ENCODE measurements around the gene FAAP100.

The FAAP100 gene

GRCh38 chr17:81580481-81580880 is 28.3 kb upstream of the FAAP100 start:
- Histone ChIP-seq H3F3A (ENCODE audit: low read depth) (no peaks in the 10 kb centered on the region), H3K4me2 (ENCODE audit: low read depth, low read length, poor library complexity, severe bottlenecking) (no peak overlapping the region), H3K27me3 (ENCODE audit: insufficient read depth, low read length, poor library complexity, severe bottlenecking) (no peaks in the 10 kb centered on the region), H3K9ac (ENCODE audit: low read depth, low read length, poor library complexity, severe bottlenecking) (no peak overlapping the region), H3K9me2 (replicated peaks; ENCODE audit: low read depth, low read length) (no peaks in the 10 kb centered on the region), H3K9me3 (ENCODE audit: insufficient read depth, low read depth, low read length) (no peaks in the 10 kb centered on the region), H3K4me3 (ENCODE audit: low read length, poor library complexity, severe bottlenecking) (no peak overlapping the region), H2AFZ (ENCODE audit: low read length) (no peak overlapping the region), H3K36me3 (ENCODE audit: insufficient read depth, low read length) (peaks cover 64% of the 10 kb centered on the region), H4K20me1 (ENCODE audit: insufficient read depth, low read length, poor library complexity, severe bottlenecking) (no peaks in the 10 kb centered on the region), H3K79me2 (ENCODE audit: insufficient read depth, low read length) (no peaks in the 10 kb centered on the region), H3K4me1 (ENCODE audit: insufficient read depth, low read length, poor library complexity, severe bottlenecking) (no peaks in the 10 kb centered on the region)
- no peak for TF ChIP-seq EZH2phosphoT487 (IDR thresholded peaks at IDR 0.05; ENCODE audit: borderline replicate concordance)
- TF ChIP-seq, protein P1, sequence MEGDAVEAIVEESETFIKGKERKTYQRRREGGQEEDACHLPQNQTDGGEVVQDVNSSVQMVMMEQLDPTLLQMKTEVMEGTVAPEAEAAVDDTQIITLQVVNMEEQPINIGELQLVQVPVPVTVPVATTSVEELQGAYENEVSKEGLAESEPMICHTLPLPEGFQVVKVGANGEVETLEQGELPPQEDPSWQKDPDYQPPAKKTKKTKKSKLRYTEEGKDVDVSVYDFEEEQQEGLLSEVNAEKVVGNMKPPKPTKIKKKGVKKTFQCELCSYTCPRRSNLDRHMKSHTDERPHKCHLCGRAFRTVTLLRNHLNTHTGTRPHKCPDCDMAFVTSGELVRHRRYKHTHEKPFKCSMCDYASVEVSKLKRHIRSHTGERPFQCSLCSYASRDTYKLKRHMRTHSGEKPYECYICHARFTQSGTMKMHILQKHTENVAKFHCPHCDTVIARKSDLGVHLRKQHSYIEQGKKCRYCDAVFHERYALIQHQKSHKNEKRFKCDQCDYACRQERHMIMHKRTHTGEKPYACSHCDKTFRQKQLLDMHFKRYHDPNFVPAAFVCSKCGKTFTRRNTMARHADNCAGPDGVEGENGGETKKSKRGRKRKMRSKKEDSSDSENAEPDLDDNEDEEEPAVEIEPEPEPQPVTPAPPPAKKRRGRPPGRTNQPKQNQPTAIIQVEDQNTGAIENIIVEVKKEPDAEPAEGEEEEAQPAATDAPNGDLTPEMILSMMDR (conservative IDR thresholded peaks at IDR 0.05; ENCODE audit: low read length) = no peak

- H3K9ac ChIP-seq (ENCODE audit: low read depth, low read length, poor library complexity, severe bottlenecking) = no peak overlapping the region
- no peaks in the 10 kb centered on the region for H3K9me2 ChIP-seq (replicated peaks; ENCODE audit: low read depth, low read length)
- H4K20me1 ChIP-seq (ENCODE audit: insufficient read depth, low read length, poor library complexity, severe bottlenecking) = no peaks in the 10 kb centered on the region
- no peaks in the 10 kb centered on the region for H3F3A ChIP-seq (ENCODE audit: low read depth)
- TF ChIP-seq EZH2phosphoT487 (IDR thresholded peaks at IDR 0.05; ENCODE audit: borderline replicate concordance) = no peak
- TF ChIP-seq, protein P1 (conservative IDR thresholded peaks at IDR 0.05; ENCODE audit: low read length) = no peak
- H3K79me2 ChIP-seq (ENCODE audit: insufficient read depth, low read length) = no peaks in the 10 kb centered on the region
- H2AFZ ChIP-seq (ENCODE audit: low read length) = no peak overlapping the region
- no peaks in the 10 kb centered on the region for H3K9me3 ChIP-seq (ENCODE audit: insufficient read depth, low read depth, low read length)
- no peaks in the 10 kb centered on the region for H3K4me1 ChIP-seq (ENCODE audit: insufficient read depth, low read length, poor library complexity, severe bottlenecking)
- H3K4me3 ChIP-seq (ENCODE audit: low read length, poor library complexity, severe bottlenecking) = no peak overlapping the region
- H3K27me3 ChIP-seq (ENCODE audit: insufficient read depth, low read length, poor library complexity, severe bottlenecking) = no peaks in the 10 kb centered on the region
- H3K4me2 ChIP-seq (ENCODE audit: low read depth, low read length, poor library complexity, severe bottlenecking) = no peak overlapping the region
- H3K36me3 ChIP-seq (ENCODE audit: insufficient read depth, low read length) = peaks cover 62% of the 10 kb centered on the region
Observed at GRCh38 chr17:81579821-81580321, 27.7 kb upstream of the FAAP100 start.

GRCh38 chr17:81579298-81579697 is 27.1 kb upstream of the FAAP100 start:
- peaks cover 62% of the 10 kb centered on the region; the same call in 1 of the 2 replicates for H3K36me3 ChIP-seq (ENCODE audit: insufficient read depth, low read length)

More at GRCh38 chr17:81579298-81579697, 27.1 kb upstream of the FAAP100 start:
- H3K9me2 ChIP-seq (replicated peaks; ENCODE audit: low read depth, low read length) = no peaks in the 10 kb centered on the region
- H2AFZ ChIP-seq (ENCODE audit: low read length) = no peak overlapping the region
- H3K4me3 ChIP-seq (ENCODE audit: low read length, poor library complexity, severe bottlenecking) = no peak overlapping the region
- no peaks in the 10 kb centered on the region for H3K9me3 ChIP-seq (ENCODE audit: insufficient read depth, low read depth, low read length)
- no peaks in the 10 kb centered on the region for H3K79me2 ChIP-seq (ENCODE audit: insufficient read depth, low read length)
- H4K20me1 ChIP-seq (ENCODE audit: insufficient read depth, low read length, poor library complexity, severe bottlenecking) = no peaks in the 10 kb centered on the region
- no peaks in the 10 kb centered on the region for H3F3A ChIP-seq (ENCODE audit: low read depth)
- no peak overlapping the region for H3K9ac ChIP-seq (ENCODE audit: low read depth, low read length, poor library complexity, severe bottlenecking)
- H3K27me3 ChIP-seq (ENCODE audit: insufficient read depth, low read length, poor library complexity, severe bottlenecking) = no peaks in the 10 kb centered on the region
- TF ChIP-seq, protein P1 (conservative IDR thresholded peaks at IDR 0.05; ENCODE audit: low read length) = no peak
- TF ChIP-seq EZH2phosphoT487 (IDR thresholded peaks at IDR 0.05; ENCODE audit: borderline replicate concordance) = no peak
- H3K4me2 ChIP-seq (ENCODE audit: low read depth, low read length, poor library complexity, severe bottlenecking) = no peak overlapping the region
- H3K4me1 ChIP-seq (ENCODE audit: insufficient read depth, low read length, poor library complexity, severe bottlenecking) = no peaks in the 10 kb centered on the region

Data from Loucy (cell line).